ENCODE results near the gene FGD6. TPM values are rescaled to one million over a fixed set of nuclear protein-coding genes. Genes with fewer than 3 reads are reported as not detected.

Gene FGD6
- total and polyA plus RNA-seq, 2 of the 4 experiments (the other 2 are of a cell fraction): 2.6 to 9.5 TPM

DNA sequence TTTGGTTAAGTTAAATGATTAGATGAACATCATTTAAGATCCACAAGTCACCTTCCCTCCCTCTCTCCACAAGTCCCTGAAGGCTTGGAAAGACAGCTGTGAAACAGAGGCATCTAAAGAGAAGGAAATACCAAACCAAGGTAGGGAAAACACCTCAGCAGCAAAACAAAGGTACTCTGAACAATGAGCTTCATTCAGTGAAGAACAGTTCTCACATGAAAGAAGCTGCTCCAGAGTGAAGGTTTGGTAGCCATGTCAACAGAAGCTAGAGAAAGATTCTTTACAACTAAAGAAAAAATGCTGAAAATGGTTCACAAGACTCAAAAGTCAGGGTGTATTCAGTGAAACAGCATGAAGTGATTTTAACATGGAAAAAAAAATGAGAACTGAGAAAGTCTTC is 69.4 kb downstream of the FGD6 start:
- H2BK5ac ChIP-seq (ENCODE audit: low read depth, low read length, poor library complexity, severe bottlenecking): no peak overlapping the region
- H3K4me3 ChIP-seq (ENCODE audit: insufficient read depth, low read depth, low read length): no peak overlapping the region
- H3K9ac ChIP-seq (ENCODE audit: low read depth, low read length): no peak overlapping the region
- no TSS peak for BruUV-seq (replicated peaks)
- H4K91ac ChIP-seq (ENCODE audit: insufficient read depth, low read depth, low read length): no peak overlapping the region
- no peak overlapping the region for H3K18ac ChIP-seq (ENCODE audit: low read depth, low read length)
- H3K27ac ChIP-seq (ENCODE audit: insufficient read depth, low read length): no peak overlapping the region
- H4K5ac ChIP-seq (ENCODE audit: low read depth, low read length): no peak overlapping the region
- intact Hi-C loops (cut with micrococcal nuclease) (no loop called here), dilution Hi-C loops (cut with HindIII; ENCODE audit: low sequenced_read_pairs, unreplicated experiment) (no loop called here), in situ Hi-C loops (cut with MboI; ENCODE audit: low sequenced_read_pairs) (no loop called here)
- H3K4me2 ChIP-seq (ENCODE audit: low read depth, low read length): no peak overlapping the region
- no peak overlapping the region for H2BK20ac ChIP-seq (ENCODE audit: low read depth, low read length)
- H4K20me1 ChIP-seq (ENCODE audit: insufficient read depth, low read length): no peaks in the 10 kb centered on the region
- H3K79me1 ChIP-seq (ENCODE audit: low read depth in 1 of 2, low read length in 2 of 2): no peaks in the 10 kb centered on the region
- H3K9me3 ChIP-seq (ENCODE audit: control insufficient read depth, insufficient read depth, low read length): no peaks in the 10 kb centered on the region
- no peak overlapping the region for H2AK9ac ChIP-seq (replicated peaks; ENCODE audit: low read depth, low read length, poor library complexity)
- no peak overlapping the region for H4K8ac ChIP-seq (ENCODE audit: low read depth in 2 of 2, low read length in 2 of 2)
- H3K56ac ChIP-seq (ENCODE audit: extremely low read depth, insufficient read depth, low read length): no peak overlapping the region
- no peak overlapping the region for H2AK5ac ChIP-seq (ENCODE audit: low read depth, low read length)
- no peak overlapping the region for H2AFZ ChIP-seq (replicated peaks; ENCODE audit: low read length, poor library complexity)
- no peaks in the 10 kb centered on the region for H3K36me3 ChIP-seq (ENCODE audit: control insufficient read depth, insufficient read depth, low read length)
- no peak overlapping the region for H3K14ac ChIP-seq (replicated peaks; ENCODE audit: low read depth, low read length)
- H3K4me1 ChIP-seq (ENCODE audit: control insufficient read depth, insufficient read depth, low read length): peaks cover 6% of the 10 kb centered on the region
- DNase-seq (no peak), ATAC-seq (ENCODE audit: low read depth) (no peak)
- no peak overlapping the region for H3K4ac ChIP-seq (ENCODE audit: low read depth, low read length)
- no peak overlapping the region for H3K23ac ChIP-seq (ENCODE audit: low read depth, low read length)
- H2BK15ac ChIP-seq (ENCODE audit: low read depth, low read length): no peak overlapping the region
- no peaks in the 10 kb centered on the region for H3K9me1 ChIP-seq (ENCODE audit: insufficient read depth, low read length)
- no peak for TF ChIP-seq POLR2A (IDR thresholded peaks at IDR 0.05; ENCODE audit: low read depth, low read length)
- TF ChIP-seq RAD21 (IDR thresholded peaks at IDR 0.05; ENCODE audit: low read length): no peak
- no peak for TF ChIP-seq FOS (IDR thresholded peaks at IDR 0.05; ENCODE audit: low read depth, low read length)
- no peak for TF ChIP-seq NFE2L2 (IDR thresholded peaks at IDR 0.05; ENCODE audit: low read depth, low read length)
- TF ChIP-seq CHD1 (IDR thresholded peaks at IDR 0.05; ENCODE audit: low read depth, low read length): no peak
- no peak for TF ChIP-seq MAZ (IDR thresholded peaks at IDR 0.05; ENCODE audit: borderline replicate concordance, low read depth, low read length)
- TF ChIP-seq CTCF (conservative IDR thresholded peaks at IDR 0.05; ENCODE audit: low read depth, low read length): no peak
- no peak for TF ChIP-seq MXI1 (IDR thresholded peaks at IDR 0.05; ENCODE audit: borderline replicate concordance, low read depth, low read length)
- TF ChIP-seq MAFK (IDR thresholded peaks at IDR 0.05; ENCODE audit: low read depth, low read length): no peak
- TF ChIP-seq SMC3 (IDR thresholded peaks at IDR 0.05; ENCODE audit: low read depth, low read length): no peak
- no peak for TF ChIP-seq RCOR1 (IDR thresholded peaks at IDR 0.05; ENCODE audit: insufficient replicate concordance, low read length)
- TF ChIP-seq CEBPB (IDR thresholded peaks at IDR 0.05; ENCODE audit: low read depth, low read length): no peak
- TF ChIP-seq, protein P1, sequence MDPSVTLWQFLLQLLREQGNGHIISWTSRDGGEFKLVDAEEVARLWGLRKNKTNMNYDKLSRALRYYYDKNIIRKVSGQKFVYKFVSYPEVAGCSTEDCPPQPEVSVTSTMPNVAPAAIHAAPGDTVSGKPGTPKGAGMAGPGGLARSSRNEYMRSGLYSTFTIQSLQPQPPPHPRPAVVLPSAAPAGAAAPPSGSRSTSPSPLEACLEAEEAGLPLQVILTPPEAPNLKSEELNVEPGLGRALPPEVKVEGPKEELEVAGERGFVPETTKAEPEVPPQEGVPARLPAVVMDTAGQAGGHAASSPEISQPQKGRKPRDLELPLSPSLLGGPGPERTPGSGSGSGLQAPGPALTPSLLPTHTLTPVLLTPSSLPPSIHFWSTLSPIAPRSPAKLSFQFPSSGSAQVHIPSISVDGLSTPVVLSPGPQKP (IDR thresholded peaks at IDR 0.05; ENCODE audit: borderline replicate concordance, low read depth, low read length): no peak
- no peak for TF ChIP-seq RFX5 (IDR thresholded peaks at IDR 0.05; ENCODE audit: low read depth, low read length)
- no peak for TF ChIP-seq BHLHE40 (IDR thresholded peaks at IDR 0.05; ENCODE audit: low read depth, low read length)
- H3K27me3 ChIP-seq (ENCODE audit: control insufficient read depth, insufficient read depth, low read length): no peaks in the 10 kb centered on the region
- CTCF ChIA-PET: interaction anchor here (0.6 kb wide), 1 partner anchor 372 kb away, joined by 4 read pairs; no protein-coding TSS in a partner anchor
- POLR2A ChIA-PET (ENCODE audit: unreplicated experiment): no interaction called here
- H2BK120ac ChIP-seq (ENCODE audit: low read depth, low read length): no peak overlapping the region

Data from IMR-90 (cell line).